Ramos (cell line): ENCODE results near the gene OXT.
"Not testable (repeated sequence)": the region's sequence is repeated elsewhere in the genome, so short reads cannot be mapped to it uniquely, and the experiment has no call there.

Experiments used
- in situ Hi-C: fragments of 300-500 bp; cut with MboI; formaldehyde crosslinking; loops from one replicate; pipeline ENCODE4 v1.14.3; 2022; ENCODE audit warnings: low sequenced_read_pairs; ENCODE audit not compliant: unreplicated experiment

OXT gene

GRCh38 chr20:3047486-3048419, 23.7 kb upstream of the OXT start:
- in situ Hi-C loops: no loop called here

GRCh38 chr20:3051385-3052019, 19.9 kb upstream of the OXT start:
- in situ Hi-C loops: loop anchor here (10.0 kb wide), 1 partner anchor 263 kb away; no protein-coding TSS in a partner anchor

GRCh38 chr20:3059489-3059888, 11.9 kb upstream of the OXT start:
- in situ Hi-C loops: loop anchor here (10.0 kb wide), 1 partner anchor 255 kb away; no protein-coding TSS in a partner anchor

GRCh38 chr20:3064119-3064518, 7.3 kb upstream of the OXT start:
- in situ Hi-C loops: not testable (repeated sequence)

- in situ Hi-C loops: no loop called here
These were observed 4.0 kb upstream of the OXT start for GRCh38 chr20:3067139-3068014.

GRCh38 chr20:3068075-3068474, 3.3 kb upstream of the OXT start:
- in situ Hi-C loops: no loop called here

- in situ Hi-C loops: no loop called here
These were observed 2.2 kb upstream of the OXT start for GRCh38 chr20:3068986-3069900.

- in situ Hi-C loops: no loop called here
These were observed 695 bp upstream of the OXT start for GRCh38 chr20:3070725-3071124.

- in situ Hi-C loops: no loop called here
These were observed 182 bp upstream of the OXT start for GRCh38 chr20:3071266-3071609.

GRCh38 chr20:3072530-3073250, 1.3 kb downstream of the OXT start:
- in situ Hi-C loops: no loop called here

GRCh38 chr20:3073251-3073643, 1.8 kb downstream of the OXT start:
- in situ Hi-C loops: not testable (repeated sequence)

- in situ Hi-C loops: no loop called here
These were observed 3.4 kb downstream of the OXT start for GRCh38 chr20:3074812-3075211.

GRCh38 chr20:3075315-3075714, 3.9 kb downstream of the OXT start:
- in situ Hi-C loops: not testable (repeated sequence)

- in situ Hi-C loops: no loop called here
These were observed 6.3 kb downstream of the OXT start for GRCh38 chr20:3077618-3078134.

GRCh38 chr20:3080939-3081388, 9.5 kb downstream of the OXT start:
- in situ Hi-C loops: no loop called here

GRCh38 chr20:3081641-3082040, 10.2 kb downstream of the OXT start:
- in situ Hi-C loops: no loop called here

- in situ Hi-C loops: no loop called here
These were observed 11.0 kb downstream of the OXT start for GRCh38 chr20:3082306-3082951.
